HCT116 (cell line): Measurements from ENCODE around the gene CPNE9. TPM values are rescaled to one million over a fixed set of nuclear protein-coding genes. Genes with fewer than 3 reads are reported as not detected.

Experiments used
- ATAC-seq: fragments of 200-7000 bp; cut with Tn5 transposase; 2 replicates; pipeline ENCODE4 v1.9.1; 2020; ENCODE audit warnings: mild to moderate bottlenecking, moderate library complexity
- BruUV-seq: library from RNA; stranded (reverse); fragments of 400-500 nt; replicated peaks from 2 replicates; lab custom pipeline; 2021; lab: Mats Ljungman, UMichigan
- CTCF ChIA-PET: fragments of 300-600 bp; sonication (Branson Sonifier 250); formaldehyde crosslinking; loops from one replicate; lab custom pipeline; 2021; ENCODE audit warnings: antibody characterized with exemption; lab: Charles Lee
- POLR2A ChIA-PET: fragments of 300-600, 350-600 bp; sonication (Branson Sonifier 250); formaldehyde crosslinking; loops from one replicate; lab custom pipeline; 2021; ENCODE audit warnings: antibody characterized with exemption; lab: Charles Lee
- RAD21 ChIA-PET, 2 experiments: fragments of 300-600 bp; sonication (Branson Sonifier 250); formaldehyde crosslinking; loops; one replicate each; lab custom pipeline; 2023; ENCODE audit warnings: low total read pairs in 2 of 2; ENCODE audit not compliant: uncharacterized antibody in 2 of 2, unreplicated experiment in 2 of 2, low non-redundant PET in 1 of 2; lab: Charles Lee
- DNase-seq: peaks from one replicate; pipeline ENCODE4 v3.0.0-alpha.2; 2010; ENCODE audit warnings: low read depth, low spot score
- H2AFZ ChIP-seq: fragments of 200-600 bp; shearing (Covaris generic), sonication (generic); 2 replicates; pipeline ENCODE4 v1.6.1; 2017; ENCODE audit warnings: low read depth, mixed run types, mixed read lengths, antibody characterized with exemption, low read length; ENCODE audit not compliant: poor library complexity, severe bottlenecking
- H3K27ac ChIP-seq: 2 replicates; pipeline ENCODE4 v1.5.1; 2012; ENCODE audit warnings: low read depth, low read length
- H3K27me3 ChIP-seq: fragments of 200-600 bp; sonication (generic); 2 replicates; pipeline ENCODE4 v1.6.1; 2016; ENCODE audit warnings: mixed run types, low read length, mixed read lengths; ENCODE audit not compliant: insufficient read depth
- H3K36me3 ChIP-seq, 2 experiments: fragments of 200-500 bp in 1 of 2; fragments of 200-600 bp in 1 of 2; sonication (Bioruptor generic) in 1 of 2; sonication (generic) in 1 of 2; 2 replicates each; pipeline versions ENCODE4 v1.5.1 to v1.6.1; 2014 to 2016; ENCODE audit warnings: low read length in 2 of 2, inconsistent platforms in 1 of 2, mixed read lengths in 1 of 2, mixed run types in 1 of 2; ENCODE audit not compliant: insufficient read depth in 2 of 2, control insufficient read depth in 1 of 2
- H3K4me1 ChIP-seq, 2 experiments: fragments of 200-600 bp in 1 of 2; sonication (generic) in 1 of 2; 2 replicates each; pipeline versions ENCODE4 v1.5.1 to v1.6.1; 2012 to 2017; ENCODE audit warnings: low read length in 2 of 2, inconsistent platforms in 1 of 2, mild to moderate bottlenecking in 1 of 2, mixed read lengths in 1 of 2, mixed run types in 1 of 2, moderate library complexity in 1 of 2; ENCODE audit not compliant: insufficient read depth in 2 of 2, control insufficient read depth in 1 of 2
- H3K4me2 ChIP-seq: fragments of 200-600 bp; sonication (generic); 2 replicates; pipeline ENCODE4 v1.6.1; 2017; ENCODE audit warnings: mixed run types, low read length, mixed read lengths
- H3K4me3 ChIP-seq, 2 experiments: fragments of 200-600 bp in 1 of 2; sonication (generic) in 1 of 2; replicated peaks in 1 of 2; 2 replicates each; pipeline ENCODE4 v1.5.1; 2011 to 2016; ENCODE audit warnings: low read length in 2 of 2, control low read depth in 1 of 2, low read depth in 1 of 2, mild to moderate bottlenecking in 1 of 2, mixed read lengths in 1 of 2, mixed run types in 1 of 2
- H3K79me2 ChIP-seq: fragments of 200-600 bp; sonication (generic); 2 replicates; pipeline ENCODE4 v1.6.1; 2017; ENCODE audit warnings: mild to moderate bottlenecking, mixed run types, low read length, moderate library complexity, mixed read lengths; ENCODE audit not compliant: insufficient read depth
- H3K9ac ChIP-seq: fragments of 200-600 bp; sonication (generic); 2 replicates; pipeline ENCODE4 v1.6.1; 2016; ENCODE audit warnings: low read length, mixed read lengths
- H3K9me2 ChIP-seq: fragments of 200-600 bp; sonication (generic), shearing (Covaris generic); 2 replicates; pipeline ENCODE4 v1.6.1; 2017; ENCODE audit warnings: mixed run types, mild to moderate bottlenecking, moderate library complexity; ENCODE audit not compliant: insufficient read depth
- H3K9me3 ChIP-seq, 2 experiments: fragments of 200-500 bp in 1 of 2; fragments of 200-600 bp in 1 of 2; sonication (Bioruptor generic) in 1 of 2; sonication (generic) in 1 of 2; 2 replicates each; pipeline ENCODE4 v1.6.1; 2014 to 2017; ENCODE audit warnings: low read length in 2 of 2, mixed read lengths in 2 of 2, inconsistent platforms in 1 of 2, low read depth in 1 of 2, mild to moderate bottlenecking in 1 of 2, mixed run types in 1 of 2, moderate library complexity in 1 of 2; ENCODE audit not compliant: control insufficient read depth in 1 of 2, insufficient read depth in 1 of 2
- H4K20me1 ChIP-seq: fragments of 200-600 bp; sonication (generic), shearing (Covaris generic); 2 replicates; pipeline ENCODE4 v1.6.1; 2017; ENCODE audit warnings: mixed run types, mild to moderate bottlenecking, moderate library complexity; ENCODE audit not compliant: insufficient read depth
- EZH2phosphoT487 ChIP-seq: fragments of 200-600 bp; IDR thresholded peaks from 2 replicates; pipeline ENCODE4 v1.6.1; 2018; ENCODE audit warnings: antibody characterized with exemption, borderline replicate concordance
- REST ChIP-seq: IDR thresholded peaks from 2 replicates; pipeline ENCODE4 v1.6.1; 2012; ENCODE audit warnings: low read depth
- YY1 ChIP-seq: IDR thresholded peaks from 2 replicates; pipeline ENCODE4 v1.6.1; 2011; ENCODE audit warnings: low read length, low read depth, moderate library complexity, mild to moderate bottlenecking; ENCODE audit not compliant: insufficient replicate concordance; ENCODE audit errors: extremely low read depth
- intact Hi-C: fragments of 100-400 bp; cut with micrococcal nuclease; formaldehyde crosslinking; loops from 2 replicates; pipeline ENCODE4 v1.10.0; 2022
- total RNA-seq: library from RNA; stranded (reverse); gene quantifications from one replicate; pipeline ENCODE4 v1.2.1, GENCODE V29; 2021; ENCODE audit not compliant: unreplicated experiment

CPNE9 gene
- total RNA-seq, 1 experiment from 2014 or later, result 0.98 TPM

GRCh38 chr3:9685216-9686049 lies 18.2 kb upstream of the CPNE9 start:
- CTCF ChIA-PET, result no interaction called here

More at GRCh38 chr3:9685216-9686049, 18.2 kb upstream of the CPNE9 start:
- H3K36me3 ChIP-seq, result peaks cover 17 to 19% of the 10 kb centered on the region in 2 experiments; a peak in 2 of 4 replicates
- H3K9me3 ChIP-seq, result no peaks in the 10 kb centered on the region
- no peaks in the 10 kb centered on the region for H4K20me1 ChIP-seq
- H3K27ac ChIP-seq, result no peak overlapping the region
- H2AFZ ChIP-seq, result no peak overlapping the region
- BruUV-seq, result no TSS peak
- H3K9ac ChIP-seq, result no peak overlapping the region
- H3K4me3 ChIP-seq, result no peak overlapping the region
- no peaks in the 10 kb centered on the region for H3K9me2 ChIP-seq
- no peaks in the 10 kb centered on the region for H3K4me1 ChIP-seq
- intact Hi-C loops, result no loop called here
- no peak overlapping the region for H3K4me2 ChIP-seq
- POLR2A ChIA-PET, result no interaction called here
- TF ChIP-seq REST (no peak), EZH2phosphoT487 (no peak), YY1 (no peak)
- TF ChIP-seq, all 23 proteins: peak for 0
- H3K27me3 ChIP-seq, result no peaks in the 10 kb centered on the region
- H3K79me2 ChIP-seq, result no peaks in the 10 kb centered on the region
- RAD21 ChIA-PET, result no interaction called here
- DNase-seq (no peak), ATAC-seq (no peak)
